Astrocyte of the cerebellum (primary cell): ENCODE results near the gene GLIPR2.
"Not testable (repeated sequence)": the region's sequence is repeated elsewhere in the genome, so short reads cannot be mapped to it uniquely, and the experiment has no call there.

Experiments used
- DNase-seq: peaks from one replicate; pipeline ENCODE4 v3.0.0-alpha.2; 2011; ENCODE audit warnings: low read depth
- H3K4me3 ChIP-seq: 2 replicates; pipeline ENCODE4 v1.5.1; 2011; ENCODE audit warnings: mild to moderate bottlenecking, low read depth, low read length, moderate library complexity
- CTCF ChIP-seq: IDR thresholded peaks from 2 replicates; pipeline ENCODE4 v1.5.1; 2012; ENCODE audit warnings: low read length, low read depth, moderate library complexity, mild to moderate bottlenecking; ENCODE audit errors: missing control alignments
- in situ Hi-C: cut with HindIII; loops from 2 replicates; pipeline ENCODE4 v1.10.0; 2017; ENCODE audit warnings: low sequenced_read_pairs

The GLIPR2 gene

GRCh38 chr9:36154331-36154952, 17.9 kb downstream of the GLIPR2 start:
- no peak for TF ChIP-seq CTCF
- in situ Hi-C loops, result no loop called here
- no peak for DNase-seq
- H3K4me3 ChIP-seq, result no peak overlapping the region

GRCh38 chr9:36156116-36156515, 19.6 kb downstream of the GLIPR2 start:
- no peak for TF ChIP-seq CTCF
- in situ Hi-C loops, result no loop called here
- DNase-seq, result no peak
- no peak overlapping the region for H3K4me3 ChIP-seq

- H3K4me3 ChIP-seq, result no peak overlapping the region
- no peak for TF ChIP-seq CTCF
- DNase-seq, result no peak
- in situ Hi-C loops, result no loop called here
Measured at GRCh38 chr9:36158122-36158521, 21.6 kb downstream of the GLIPR2 start.

GRCh38 chr9:36158917-36159316, 22.4 kb downstream of the GLIPR2 start:
- TF ChIP-seq CTCF, result no peak
- no peak for DNase-seq
- H3K4me3 ChIP-seq, result no peak overlapping the region
- in situ Hi-C loops, result no loop called here

- in situ Hi-C loops, DNase-seq, H3K4me3 ChIP-seq: not testable (repeated sequence)
Measured at GRCh38 chr9:36159509-36159908, 23.0 kb downstream of the GLIPR2 start.

GRCh38 chr9:36160126-36160525, 23.6 kb downstream of the GLIPR2 start:
- in situ Hi-C loops, H3K4me3 ChIP-seq, DNase-seq: not testable (repeated sequence)

- in situ Hi-C loops, result no loop called here
- no peak for DNase-seq
- H3K4me3 ChIP-seq, result no peak overlapping the region
- TF ChIP-seq CTCF, result no peak
Measured at GRCh38 chr9:36161187-36161586, 24.7 kb downstream of the GLIPR2 start.

GRCh38 chr9:36162211-36162738, 25.7 kb downstream of the GLIPR2 start:
- no peak for TF ChIP-seq CTCF
- no peak overlapping the region for H3K4me3 ChIP-seq
- DNase-seq, result no peak
- in situ Hi-C loops, result no loop called here
